ENCODE results near the gene INSM1. TPM values are rescaled to one million over a fixed set of nuclear protein-coding genes. Genes with fewer than 3 reads are reported as not detected.

INSM1 gene, protein sequence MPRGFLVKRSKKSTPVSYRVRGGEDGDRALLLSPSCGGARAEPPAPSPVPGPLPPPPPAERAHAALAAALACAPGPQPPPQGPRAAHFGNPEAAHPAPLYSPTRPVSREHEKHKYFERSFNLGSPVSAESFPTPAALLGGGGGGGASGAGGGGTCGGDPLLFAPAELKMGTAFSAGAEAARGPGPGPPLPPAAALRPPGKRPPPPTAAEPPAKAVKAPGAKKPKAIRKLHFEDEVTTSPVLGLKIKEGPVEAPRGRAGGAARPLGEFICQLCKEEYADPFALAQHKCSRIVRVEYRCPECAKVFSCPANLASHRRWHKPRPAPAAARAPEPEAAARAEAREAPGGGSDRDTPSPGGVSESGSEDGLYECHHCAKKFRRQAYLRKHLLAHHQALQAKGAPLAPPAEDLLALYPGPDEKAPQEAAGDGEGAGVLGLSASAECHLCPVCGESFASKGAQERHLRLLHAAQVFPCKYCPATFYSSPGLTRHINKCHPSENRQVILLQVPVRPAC
- not detected for total RNA-seq

GRCh38 chr20:20367575-20368417 is at the start of gene INSM1:
TSS of gene INSM1 (plus strand) at chr20:20368104. CDS start at chr20:20368268, 164 bp downstream.
- Mint-ChIP-seq H3K9me3 (no peaks in the 10 kb centered on the region), H3K27ac (no peak within 1 kb of the TSS), H3K36me3 (ENCODE audit: low read depth) (no peaks in the 10 kb centered on the region), H3K4me1 (peaks cover 15% of the 10 kb centered on the region), H3K27me3 (peaks cover 67% of the 10 kb centered on the region), H3K4me3 (peak within 1 kb of the TSS; percentile 32)
- DNase-seq, result no peak
- POLR2A ChIA-PET, result no interaction called here
- CTCF ChIA-PET, result no interaction called here

- CTCF ChIA-PET, result interaction anchor here (1.2 kb wide), 1 partner anchor 15 kb away, joined by 4 read pairs; no protein-coding TSS in a partner anchor
- H3K4me3 Mint-ChIP-seq, result no peak overlapping the region
- POLR2A ChIA-PET, result no interaction called here
These were observed 49.3 kb upstream of the INSM1 start for GRCh38 chr20:20318365-20319161.

GRCh38 chr20:20321134-20321533 is 46.8 kb upstream of the INSM1 start:
- Mint-ChIP-seq H3K4me3 (no peak overlapping the region), H3K27me3 (peaks cover 5% of the 10 kb centered on the region), H3K9me3 (no peaks in the 10 kb centered on the region), H3K36me3 (ENCODE audit: low read depth) (no peaks in the 10 kb centered on the region), H3K4me1 (no peaks in the 10 kb centered on the region), H3K27ac (no peak overlapping the region)
- ChIA-PET POLR2A (no interaction called here), CTCF (interaction anchor here (1.3 kb wide), 1 partner anchor 12 kb away, joined by 3 read pairs; no protein-coding TSS in a partner anchor)
- DNase-seq, result no peak

More at GRCh38 chr20:20318365-20319161, 49.3 kb upstream of the INSM1 start:
- H3K9me3 Mint-ChIP-seq, result no peaks in the 10 kb centered on the region
- no peaks in the 10 kb centered on the region for H3K4me1 Mint-ChIP-seq
- no peaks in the 10 kb centered on the region for H3K36me3 Mint-ChIP-seq (ENCODE audit: low read depth)
- no peak for DNase-seq
- no peak overlapping the region for H3K27ac Mint-ChIP-seq
- H3K27me3 Mint-ChIP-seq, result peaks cover 2% of the 10 kb centered on the region

DNA sequence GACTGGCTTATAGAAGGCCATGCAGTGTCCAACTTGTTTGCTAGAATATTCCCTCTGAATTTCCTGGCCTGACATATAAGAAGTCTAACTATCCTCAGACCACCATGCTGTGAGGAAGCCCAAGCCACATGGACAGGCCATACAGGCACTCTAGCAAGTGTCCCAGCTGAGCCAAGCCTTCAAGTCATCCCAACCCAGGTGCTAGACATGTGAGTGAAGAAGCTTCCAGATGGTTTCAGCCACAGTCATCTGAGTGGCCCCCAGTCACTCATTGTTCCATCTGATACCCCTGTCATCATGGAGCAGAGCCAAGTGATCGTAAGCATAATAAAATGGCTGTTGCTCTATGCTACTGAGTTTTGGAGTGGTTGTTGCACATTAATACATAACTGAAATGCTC is 46.0 kb upstream of the INSM1 start:
- Mint-ChIP-seq H3K27ac (no peak overlapping the region), H3K36me3 (ENCODE audit: low read depth) (no peaks in the 10 kb centered on the region), H3K4me1 (no peaks in the 10 kb centered on the region), H3K4me3 (no peak overlapping the region), H3K27me3 (peaks cover 7% of the 10 kb centered on the region), H3K9me3 (no peaks in the 10 kb centered on the region)
- DNase-seq, result no peak
- CTCF ChIA-PET, result interaction anchor here (1.3 kb wide), 1 partner anchor 11 kb away, joined by 3 read pairs; no protein-coding TSS in a partner anchor
- POLR2A ChIA-PET, result no interaction called here

- Mint-ChIP-seq H3K9me3 (no peaks in the 10 kb centered on the region), H3K4me1 (no peaks in the 10 kb centered on the region), H3K4me3 (no peak overlapping the region), H3K27me3 (peaks cover 7% of the 10 kb centered on the region), H3K27ac (no peak overlapping the region), H3K36me3 (ENCODE audit: low read depth) (no peaks in the 10 kb centered on the region)
- CTCF ChIA-PET, result no interaction called here
- POLR2A ChIA-PET, result no interaction called here
- no peak for DNase-seq
These were observed 45.0 kb upstream of the INSM1 start for GRCh38 chr20:20322912-20323311.

GRCh38 chr20:20327746-20328145 is 40.2 kb upstream of the INSM1 start:
- no peaks in the 10 kb centered on the region for H3K4me1 Mint-ChIP-seq
- no peaks in the 10 kb centered on the region for H3K36me3 Mint-ChIP-seq (ENCODE audit: low read depth)
- no peak overlapping the region for H3K4me3 Mint-ChIP-seq
- peaks cover 6% of the 10 kb centered on the region for H3K27me3 Mint-ChIP-seq
- ChIA-PET POLR2A (no interaction called here), CTCF (no interaction called here)
- no peaks in the 10 kb centered on the region for H3K9me3 Mint-ChIP-seq
- no peak for DNase-seq
- no peak overlapping the region for H3K27ac Mint-ChIP-seq

DNA sequence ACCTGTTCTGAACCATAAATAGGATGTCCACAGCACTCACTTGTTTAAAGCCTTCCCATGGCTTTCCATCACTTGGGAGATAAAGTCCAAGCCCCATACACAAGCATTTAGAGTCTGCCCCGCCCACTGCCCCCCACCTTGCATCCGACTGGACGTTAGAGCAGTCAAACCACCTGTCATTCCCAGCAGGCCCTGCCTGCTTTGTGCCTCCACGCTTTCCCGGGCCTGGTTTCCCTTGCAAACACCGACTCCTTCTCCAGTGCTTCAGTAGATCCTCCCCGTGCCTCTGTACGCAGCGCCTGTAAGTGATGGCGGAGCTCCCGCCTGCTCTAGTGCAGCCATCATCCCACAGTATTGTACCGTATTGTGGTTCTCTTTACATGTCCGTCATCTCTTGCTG is 38.3 kb upstream of the INSM1 start:
- H3K9me3 Mint-ChIP-seq, result no peaks in the 10 kb centered on the region
- DNase-seq, result no peak
- no peak overlapping the region for H3K27ac Mint-ChIP-seq
- H3K4me1 Mint-ChIP-seq, result no peaks in the 10 kb centered on the region
- H3K27me3 Mint-ChIP-seq, result peaks cover 4% of the 10 kb centered on the region
- ChIA-PET POLR2A (no interaction called here), CTCF (no interaction called here)
- no peak overlapping the region for H3K4me3 Mint-ChIP-seq
- H3K36me3 Mint-ChIP-seq (ENCODE audit: low read depth), result no peaks in the 10 kb centered on the region

DNA sequence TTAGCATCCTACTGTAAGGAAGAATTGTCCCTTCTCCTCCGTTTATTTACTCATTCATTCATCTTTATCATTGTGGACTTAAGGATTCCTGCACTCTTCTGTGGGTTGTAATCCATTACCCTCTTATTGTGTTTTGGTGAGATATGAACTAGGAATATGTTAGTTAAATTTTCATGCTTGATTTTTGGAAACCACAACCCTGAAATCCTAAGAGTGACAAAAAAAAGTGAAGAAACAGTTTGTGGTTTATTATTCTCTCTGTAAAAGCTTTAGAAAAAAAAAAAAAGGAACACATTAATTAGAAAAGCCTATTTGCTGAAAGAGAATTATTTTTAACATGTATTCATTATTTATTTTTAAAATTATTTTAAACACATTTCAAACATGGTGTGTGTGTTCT is 36.7 kb upstream of the INSM1 start:
- Mint-ChIP-seq H3K27me3 (peaks cover 2% of the 10 kb centered on the region), H3K4me1 (no peaks in the 10 kb centered on the region), H3K27ac (no peak overlapping the region), H3K4me3 (no peak overlapping the region), H3K9me3 (no peaks in the 10 kb centered on the region), H3K36me3 (ENCODE audit: low read depth) (no peaks in the 10 kb centered on the region)
- POLR2A ChIA-PET, result no interaction called here
- CTCF ChIA-PET, result no interaction called here
- DNase-seq, result no peak

DNA sequence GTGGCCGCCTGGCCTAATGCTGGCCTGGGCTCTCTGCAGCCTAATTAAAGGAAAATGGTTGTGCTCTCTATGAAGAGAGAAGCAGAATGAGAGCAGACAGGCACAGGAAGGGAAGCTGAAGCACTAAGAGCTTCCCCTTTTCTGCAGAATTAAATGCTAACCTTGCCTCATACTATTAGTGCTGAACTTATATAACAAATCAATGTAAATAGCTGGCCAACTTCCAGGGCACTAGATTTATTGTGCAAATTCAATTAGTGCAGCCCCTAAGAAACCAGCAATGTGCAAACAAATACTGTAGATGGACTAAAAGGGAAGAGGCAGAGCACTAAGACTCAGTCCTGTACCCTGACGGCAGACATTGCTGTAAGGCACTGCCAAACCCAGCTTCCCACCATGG is 36.1 kb upstream of the INSM1 start:
- no peaks in the 10 kb centered on the region for H3K36me3 Mint-ChIP-seq (ENCODE audit: low read depth)
- no peak for DNase-seq
- H3K4me1 Mint-ChIP-seq, result no peaks in the 10 kb centered on the region
- no peaks in the 10 kb centered on the region for H3K27me3 Mint-ChIP-seq
- no peak overlapping the region for H3K4me3 Mint-ChIP-seq
- H3K9me3 Mint-ChIP-seq, result no peaks in the 10 kb centered on the region
- ChIA-PET POLR2A (no interaction called here), CTCF (no interaction called here)
- H3K27ac Mint-ChIP-seq, result no peak overlapping the region

DNA sequence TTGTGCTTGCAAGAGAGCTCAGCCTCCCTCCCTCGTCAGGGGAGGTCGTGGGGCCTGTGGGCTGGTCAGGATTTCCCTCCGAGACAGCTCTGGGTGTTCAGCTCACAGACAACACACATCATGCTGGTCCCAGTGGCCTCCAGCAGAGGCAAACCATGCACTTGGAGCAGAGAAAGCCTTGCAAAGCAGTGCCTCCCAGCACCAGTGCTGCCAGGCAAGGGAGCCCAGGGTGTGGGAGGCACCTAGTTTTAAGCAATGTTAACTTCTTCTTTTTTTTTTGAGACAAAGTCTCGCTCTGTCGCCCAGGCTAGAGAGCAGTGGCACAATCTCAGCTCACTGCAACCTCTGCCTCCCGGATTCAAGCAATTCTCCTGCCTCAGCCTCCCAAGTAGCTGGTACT is 34.0 kb upstream of the INSM1 start:
- H3K36me3 Mint-ChIP-seq (ENCODE audit: low read depth), result no peaks in the 10 kb centered on the region
- ChIA-PET POLR2A (no interaction called here), CTCF (interaction anchor here (1.1 kb wide), 1 partner anchor 15 kb away, joined by 4 read pairs; no protein-coding TSS in a partner anchor)
- no peaks in the 10 kb centered on the region for H3K27me3 Mint-ChIP-seq
- DNase-seq, result no peak
- H3K9me3 Mint-ChIP-seq, result no peaks in the 10 kb centered on the region
- H3K4me1 Mint-ChIP-seq, result no peaks in the 10 kb centered on the region
- H3K27ac Mint-ChIP-seq, result no peak overlapping the region
- H3K4me3 Mint-ChIP-seq, result no peak overlapping the region

DNA sequence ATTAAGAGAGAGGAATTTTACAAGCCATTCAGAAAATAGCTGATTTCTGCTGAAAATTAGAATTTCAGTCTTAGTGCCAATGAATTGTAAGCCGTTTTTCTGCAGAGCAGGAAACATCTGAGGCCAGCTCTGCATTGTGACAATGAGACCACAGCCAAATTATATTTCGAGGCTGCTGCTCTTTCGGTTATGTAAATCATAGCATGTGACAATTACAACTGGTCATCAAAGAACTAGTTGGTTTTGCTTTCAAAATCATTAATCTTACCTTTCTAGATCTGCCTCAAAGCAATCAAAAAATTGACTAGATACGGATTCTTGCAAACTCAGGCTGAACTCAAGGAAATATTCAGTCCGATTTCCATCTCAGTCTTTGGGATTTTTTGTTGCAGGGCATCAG is 33.4 kb upstream of the INSM1 start:
- POLR2A ChIA-PET, result no interaction called here

GRCh38 chr20:20338133-20338730 is 29.7 kb upstream of the INSM1 start:
- Mint-ChIP-seq H3K27ac (no peak overlapping the region), H3K9me3 (no peaks in the 10 kb centered on the region), H3K4me1 (no peaks in the 10 kb centered on the region), H3K36me3 (ENCODE audit: low read depth) (no peaks in the 10 kb centered on the region), H3K27me3 (no peaks in the 10 kb centered on the region), H3K4me3 (no peak overlapping the region)
- no peak for DNase-seq
- ChIA-PET CTCF (no interaction called here), POLR2A (interaction anchor here (0.6 to 0.7 kb wide), 2 partner anchors 12 to 942 kb away, joined by 3 read pairs; no protein-coding TSS in a partner anchor)

More for the DNA sequence above, 33.4 kb upstream of the INSM1 start:
- Mint-ChIP-seq H3K27me3 (no peaks in the 10 kb centered on the region), H3K36me3 (ENCODE audit: low read depth) (no peaks in the 10 kb centered on the region), H3K9me3 (no peaks in the 10 kb centered on the region), H3K4me3 (no peak overlapping the region), H3K4me1 (no peaks in the 10 kb centered on the region), H3K27ac (no peak overlapping the region)
- no peak for DNase-seq
- CTCF ChIA-PET, result no interaction called here
